ENCODE results near the gene A3GALT2.

- TF ChIP-seq, protein P1, sequence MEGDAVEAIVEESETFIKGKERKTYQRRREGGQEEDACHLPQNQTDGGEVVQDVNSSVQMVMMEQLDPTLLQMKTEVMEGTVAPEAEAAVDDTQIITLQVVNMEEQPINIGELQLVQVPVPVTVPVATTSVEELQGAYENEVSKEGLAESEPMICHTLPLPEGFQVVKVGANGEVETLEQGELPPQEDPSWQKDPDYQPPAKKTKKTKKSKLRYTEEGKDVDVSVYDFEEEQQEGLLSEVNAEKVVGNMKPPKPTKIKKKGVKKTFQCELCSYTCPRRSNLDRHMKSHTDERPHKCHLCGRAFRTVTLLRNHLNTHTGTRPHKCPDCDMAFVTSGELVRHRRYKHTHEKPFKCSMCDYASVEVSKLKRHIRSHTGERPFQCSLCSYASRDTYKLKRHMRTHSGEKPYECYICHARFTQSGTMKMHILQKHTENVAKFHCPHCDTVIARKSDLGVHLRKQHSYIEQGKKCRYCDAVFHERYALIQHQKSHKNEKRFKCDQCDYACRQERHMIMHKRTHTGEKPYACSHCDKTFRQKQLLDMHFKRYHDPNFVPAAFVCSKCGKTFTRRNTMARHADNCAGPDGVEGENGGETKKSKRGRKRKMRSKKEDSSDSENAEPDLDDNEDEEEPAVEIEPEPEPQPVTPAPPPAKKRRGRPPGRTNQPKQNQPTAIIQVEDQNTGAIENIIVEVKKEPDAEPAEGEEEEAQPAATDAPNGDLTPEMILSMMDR (IDR thresholded peaks at IDR 0.05), result no peak
- TF ChIP-seq POLR2A (IDR thresholded peaks at IDR 0.05), result no peak
- TF ChIP-seq POLR2AphosphoS5 (IDR thresholded peaks at IDR 0.05), result no peak
These were observed 3.0 kb upstream of the A3GALT2 start for GRCh38 chr1:33323663-33324477.

All from stomach (tissue), 4 donors.